ENCODE measurements around the gene WFDC8. TPM values are rescaled to one million over a fixed set of nuclear protein-coding genes. Genes with fewer than 3 reads are reported as not detected.

WFDC8 gene
- total RNA-seq, 1 experiment from 2014 or later, result not detected

DNA sequence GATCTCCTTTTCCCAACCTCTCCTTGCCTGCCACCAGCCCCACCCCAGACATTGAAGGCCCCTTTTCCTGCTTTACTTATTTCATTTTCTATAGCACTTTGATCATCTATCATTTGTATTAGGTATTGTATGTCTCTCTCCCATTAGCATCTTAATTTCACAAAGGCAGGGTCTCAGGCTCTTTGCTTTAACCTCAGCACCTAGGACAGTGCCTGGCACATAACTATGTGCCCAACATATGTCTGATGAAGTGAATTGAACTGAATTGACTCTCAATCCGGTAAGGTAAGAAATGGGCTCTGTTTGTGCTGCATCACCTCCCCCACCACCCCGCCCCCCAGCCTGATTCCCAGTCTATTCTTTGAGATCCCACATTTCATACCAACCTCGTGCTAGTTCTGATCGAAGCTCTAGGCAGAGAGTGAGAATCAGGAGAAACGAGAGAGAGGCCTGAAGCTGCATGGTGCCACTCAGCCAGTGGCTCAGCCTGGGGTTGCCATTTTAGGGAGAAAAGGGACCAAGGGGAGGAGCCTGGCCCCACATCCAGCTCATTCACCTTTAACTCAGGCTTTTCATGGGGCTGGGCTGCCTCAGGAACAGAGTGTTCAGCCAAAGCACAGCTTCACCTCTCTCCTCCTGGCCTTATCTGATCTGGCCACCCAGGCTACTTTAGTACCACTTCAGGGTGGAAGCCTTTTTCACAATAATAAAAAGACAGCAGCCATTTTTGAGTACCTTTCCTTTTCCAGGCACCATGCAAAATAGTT, 63.8 kb downstream of the WFDC8 start, which contains the start of gene SPINT3 (continued):
- TF ChIP-seq, protein P1, sequence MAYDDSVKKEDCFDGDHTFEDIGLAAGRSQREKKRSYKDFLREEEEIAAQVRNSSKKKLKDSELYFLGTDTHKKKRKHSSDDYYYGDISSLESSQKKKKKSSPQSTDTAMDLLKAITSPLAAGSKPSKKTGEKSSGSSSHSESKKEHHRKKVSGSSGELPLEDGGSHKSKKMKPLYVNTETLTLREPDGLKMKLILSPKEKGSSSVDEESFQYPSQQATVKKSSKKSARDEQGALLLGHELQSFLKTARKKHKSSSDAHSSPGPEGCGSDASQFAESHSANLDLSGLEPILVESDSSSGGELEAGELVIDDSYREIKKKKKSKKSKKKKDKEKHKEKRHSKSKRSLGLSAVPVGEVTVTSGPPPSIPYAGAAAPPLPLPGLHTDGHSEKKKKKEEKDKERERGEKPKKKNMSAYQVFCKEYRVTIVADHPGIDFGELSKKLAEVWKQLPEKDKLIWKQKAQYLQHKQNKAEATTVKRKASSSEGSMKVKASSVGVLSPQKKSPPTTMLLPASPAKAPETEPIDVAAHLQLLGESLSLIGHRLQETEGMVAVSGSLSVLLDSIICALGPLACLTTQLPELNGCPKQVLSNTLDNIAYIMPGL (CRISPR knock-in tag; IDR thresholded peaks at IDR 0.05), result no peak
- TF ChIP-seq, protein P2, sequence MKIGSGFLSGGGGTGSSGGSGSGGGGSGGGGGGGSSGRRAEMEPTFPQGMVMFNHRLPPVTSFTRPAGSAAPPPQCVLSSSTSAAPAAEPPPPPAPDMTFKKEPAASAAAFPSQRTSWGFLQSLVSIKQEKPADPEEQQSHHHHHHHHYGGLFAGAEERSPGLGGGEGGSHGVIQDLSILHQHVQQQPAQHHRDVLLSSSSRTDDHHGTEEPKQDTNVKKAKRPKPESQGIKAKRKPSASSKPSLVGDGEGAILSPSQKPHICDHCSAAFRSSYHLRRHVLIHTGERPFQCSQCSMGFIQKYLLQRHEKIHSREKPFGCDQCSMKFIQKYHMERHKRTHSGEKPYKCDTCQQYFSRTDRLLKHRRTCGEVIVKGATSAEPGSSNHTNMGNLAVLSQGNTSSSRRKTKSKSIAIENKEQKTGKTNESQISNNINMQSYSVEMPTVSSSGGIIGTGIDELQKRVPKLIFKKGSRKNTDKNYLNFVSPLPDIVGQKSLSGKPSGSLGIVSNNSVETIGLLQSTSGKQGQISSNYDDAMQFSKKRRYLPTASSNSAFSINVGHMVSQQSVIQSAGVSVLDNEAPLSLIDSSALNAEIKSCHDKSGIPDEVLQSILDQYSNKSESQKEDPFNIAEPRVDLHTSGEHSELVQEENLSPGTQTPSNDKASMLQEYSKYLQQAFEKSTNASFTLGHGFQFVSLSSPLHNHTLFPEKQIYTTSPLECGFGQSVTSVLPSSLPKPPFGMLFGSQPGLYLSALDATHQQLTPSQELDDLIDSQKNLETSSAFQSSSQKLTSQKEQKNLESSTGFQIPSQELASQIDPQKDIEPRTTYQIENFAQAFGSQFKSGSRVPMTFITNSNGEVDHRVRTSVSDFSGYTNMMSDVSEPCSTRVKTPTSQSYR (CRISPR knock-in tag; IDR thresholded peaks at IDR 0.05), result no peak
- TF ChIP-seq, protein P3, sequence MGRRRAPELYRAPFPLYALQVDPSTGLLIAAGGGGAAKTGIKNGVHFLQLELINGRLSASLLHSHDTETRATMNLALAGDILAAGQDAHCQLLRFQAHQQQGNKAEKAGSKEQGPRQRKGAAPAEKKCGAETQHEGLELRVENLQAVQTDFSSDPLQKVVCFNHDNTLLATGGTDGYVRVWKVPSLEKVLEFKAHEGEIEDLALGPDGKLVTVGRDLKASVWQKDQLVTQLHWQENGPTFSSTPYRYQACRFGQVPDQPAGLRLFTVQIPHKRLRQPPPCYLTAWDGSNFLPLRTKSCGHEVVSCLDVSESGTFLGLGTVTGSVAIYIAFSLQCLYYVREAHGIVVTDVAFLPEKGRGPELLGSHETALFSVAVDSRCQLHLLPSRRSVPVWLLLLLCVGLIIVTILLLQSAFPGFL (CRISPR knock-in tag; IDR thresholded peaks at IDR 0.05; ENCODE audit: borderline replicate concordance), result no peak
- TF ChIP-seq OVOL2 (CRISPR knock-in tag; IDR thresholded peaks at IDR 0.05; ENCODE audit: borderline replicate concordance), result no peak
- TF ChIP-seq TEAD1 (CRISPR knock-in tag; IDR thresholded peaks at IDR 0.05), result no peak
- no peak for TF ChIP-seq RELA (CRISPR knock-in tag; IDR thresholded peaks at IDR 0.05; ENCODE audit: borderline replicate concordance)
- no peak for TF ChIP-seq GABPB1 (CRISPR knock-in tag; IDR thresholded peaks at IDR 0.05)
- no peak for TF ChIP-seq ELF4 (CRISPR knock-in tag; IDR thresholded peaks at IDR 0.05; ENCODE audit: low read depth)
- no peak for TF ChIP-seq ZNF416 (CRISPR knock-in tag; IDR thresholded peaks at IDR 0.05)
- TF ChIP-seq ZBTB21 (CRISPR knock-in tag; IDR thresholded peaks at IDR 0.05; ENCODE audit: borderline replicate concordance), result no peak
- TF ChIP-seq NR3C1 (CRISPR knock-in tag; conservative IDR thresholded peaks at IDR 0.05; ENCODE audit: low read depth), result no peak
- TF ChIP-seq, protein P4, sequence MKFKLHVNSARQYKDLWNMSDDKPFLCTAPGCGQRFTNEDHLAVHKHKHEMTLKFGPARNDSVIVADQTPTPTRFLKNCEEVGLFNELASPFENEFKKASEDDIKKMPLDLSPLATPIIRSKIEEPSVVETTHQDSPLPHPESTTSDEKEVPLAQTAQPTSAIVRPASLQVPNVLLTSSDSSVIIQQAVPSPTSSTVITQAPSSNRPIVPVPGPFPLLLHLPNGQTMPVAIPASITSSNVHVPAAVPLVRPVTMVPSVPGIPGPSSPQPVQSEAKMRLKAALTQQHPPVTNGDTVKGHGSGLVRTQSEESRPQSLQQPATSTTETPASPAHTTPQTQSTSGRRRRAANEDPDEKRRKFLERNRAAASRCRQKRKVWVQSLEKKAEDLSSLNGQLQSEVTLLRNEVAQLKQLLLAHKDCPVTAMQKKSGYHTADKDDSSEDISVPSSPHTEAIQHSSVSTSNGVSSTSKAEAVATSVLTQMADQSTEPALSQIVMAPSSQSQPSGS (CRISPR knock-in tag; IDR thresholded peaks at IDR 0.05; ENCODE audit: borderline replicate concordance, low read depth), result no peak

DNA sequence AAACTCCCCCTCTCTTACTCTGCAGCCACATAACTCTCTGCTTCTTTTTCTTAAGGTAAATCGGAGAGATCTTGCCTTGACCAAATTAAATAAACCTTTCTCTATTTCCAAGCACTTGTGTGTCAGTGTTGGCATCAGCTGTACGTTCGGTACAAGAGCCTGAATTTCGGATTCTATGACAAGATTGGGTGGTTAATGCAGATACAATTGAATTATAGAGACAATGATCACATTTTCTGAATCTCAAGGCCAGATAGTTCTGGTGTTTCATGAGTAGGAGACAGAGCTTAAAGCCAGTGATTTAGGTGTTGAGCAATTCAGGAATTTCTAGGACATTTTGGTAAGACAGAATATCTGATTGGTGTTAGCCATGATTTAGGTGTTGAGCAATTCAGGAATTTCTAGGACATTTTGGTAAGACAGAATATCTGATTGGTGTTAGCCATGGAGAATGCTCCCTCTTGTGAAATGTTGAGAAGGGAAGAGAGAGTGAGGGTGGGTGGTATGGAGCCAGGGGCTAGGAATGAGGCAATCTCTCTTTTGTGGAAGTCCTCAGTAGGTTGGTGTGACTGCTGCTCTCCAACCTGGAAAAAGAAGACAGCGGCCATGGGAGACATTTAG, 68.7 kb downstream of the WFDC8 start:
- H3K27me3 Mint-ChIP-seq (ENCODE audit: low read depth), result no peaks in the 10 kb centered on the region; the same call in 1 of the 2 replicates
- no peak overlapping the region for H3K27ac Mint-ChIP-seq
- POLR2A ChIA-PET, result no interaction called here
- peaks cover 3% of the 10 kb centered on the region for H3K9me3 Mint-ChIP-seq
- H3K36me3 Mint-ChIP-seq, result no peaks in the 10 kb centered on the region
- DNase-seq (ENCODE audit: low spot score) (no peak), ATAC-seq (no peak)
- H3K4me3 Mint-ChIP-seq, result no peak overlapping the region
- H3K4me1 Mint-ChIP-seq, result peaks cover 3% of the 10 kb centered on the region; the same call in 1 of the 2 replicates
- CTCF ChIA-PET, result interaction anchor here (0.9 kb wide), 1 partner anchor 261 kb away, joined by 3 read pairs; no protein-coding TSS in a partner anchor
- TF ChIP-seq MXD4 (CRISPR knock-in tag; IDR thresholded peaks at IDR 0.05; ENCODE audit: borderline replicate concordance) (no peak), GABPB1 (CRISPR knock-in tag; IDR thresholded peaks at IDR 0.05) (no peak), ZNF232 (CRISPR knock-in tag; IDR thresholded peaks at IDR 0.05) (no peak), FOXJ3 (CRISPR knock-in tag; IDR thresholded peaks at IDR 0.05; ENCODE audit: borderline replicate concordance) (no peak), SMAD4 (CRISPR knock-in tag; IDR thresholded peaks at IDR 0.05) (no peak), GRHL2 (CRISPR knock-in tag; IDR thresholded peaks at IDR 0.05; ENCODE audit: insufficient replicate concordance, severe bottlenecking) (no peak), TEAD4 (CRISPR knock-in tag; IDR thresholded peaks at IDR 0.05) (no peak), ZNF423 (CRISPR knock-in tag; IDR thresholded peaks at IDR 0.05) (no peak), TCF7 (CRISPR knock-in tag; IDR thresholded peaks at IDR 0.05; ENCODE audit: low read depth) (no peak)
- TF ChIP-seq, protein P2 (CRISPR knock-in tag; IDR thresholded peaks at IDR 0.05), result no peak
- TF ChIP-seq, protein P5, sequence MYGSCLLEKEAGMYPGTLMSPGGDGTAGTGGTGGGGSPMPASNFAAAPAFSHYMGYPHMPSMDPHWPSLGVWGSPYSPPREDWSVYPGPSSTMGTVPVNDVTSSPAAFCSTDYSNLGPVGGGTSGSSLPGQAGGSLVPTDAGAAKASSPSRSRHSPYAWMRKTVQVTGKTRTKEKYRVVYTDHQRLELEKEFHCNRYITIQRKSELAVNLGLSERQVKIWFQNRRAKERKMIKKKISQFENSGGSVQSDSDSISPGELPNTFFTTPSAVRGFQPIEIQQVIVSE (CRISPR knock-in tag; IDR thresholded peaks at IDR 0.05; ENCODE audit: borderline replicate concordance), result no peak
- TF ChIP-seq, protein P6, sequence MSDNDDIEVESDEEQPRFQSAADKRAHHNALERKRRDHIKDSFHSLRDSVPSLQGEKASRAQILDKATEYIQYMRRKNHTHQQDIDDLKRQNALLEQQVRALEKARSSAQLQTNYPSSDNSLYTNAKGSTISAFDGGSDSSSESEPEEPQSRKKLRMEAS (CRISPR knock-in tag; IDR thresholded peaks at IDR 0.05), result no peak
